NCI-H460 (cell line): ENCODE results near the gene TENM3. TPM values are rescaled to one million over a fixed set of nuclear protein-coding genes. Genes with fewer than 3 reads are reported as not detected.

Experiments
- DNase-seq: peaks from one replicate; pipeline ENCODE4 v3.0.0-alpha.2; 2016; ENCODE audit warnings: low read depth; ENCODE audit errors: extremely low read depth
- total RNA-seq: library from RNA; depleted of rRNA; stranded (reverse); fragments of >200 nt; shearing (Covaris generic); gene quantifications from 2 replicates; pipeline ENCODE4 v1.2.3, GENCODE V29; 2014

The TENM3 gene
- total RNA-seq, 1 experiment from 2014 or later, result 13.8 TPM

- DNase-seq, result no peak
Observed at GRCh38 chr4:182593864-182594263, 350.7 kb downstream of the TENM3 start.

GRCh38 chr4:182600093-182600492 lies 356.9 kb downstream of the TENM3 start:
- DNase-seq, result no peak

GRCh38 chr4:182600856-182601255 lies 357.7 kb downstream of the TENM3 start:
- no peak for DNase-seq

GRCh38 chr4:182604161-182604622 lies 361.0 kb downstream of the TENM3 start:
- DNase-seq, result no peak

- no peak for DNase-seq
Observed at GRCh38 chr4:182604953-182605352, 361.8 kb downstream of the TENM3 start.

GRCh38 chr4:182608525-182608924 lies 365.3 kb downstream of the TENM3 start:
- DNase-seq, result no peak

GRCh38 chr4:182616476-182616875 lies 373.3 kb downstream of the TENM3 start:
- no peak for DNase-seq

- no peak for DNase-seq
Observed at GRCh38 chr4:182619660-182620059, 376.5 kb downstream of the TENM3 start.

GRCh38 chr4:182620111-182620980 lies 377.1 kb downstream of the TENM3 start:
- no peak for DNase-seq

- DNase-seq, result no peak
Observed at GRCh38 chr4:182624281-182624680, 381.1 kb downstream of the TENM3 start.

GRCh38 chr4:182625193-182625592 lies 382.0 kb downstream of the TENM3 start:
- no peak for DNase-seq

- DNase-seq, result no peak
Observed at GRCh38 chr4:182627996-182628395, 384.8 kb downstream of the TENM3 start.

GRCh38 chr4:182628544-182628943 lies 385.3 kb downstream of the TENM3 start:
- DNase-seq, result no peak

- DNase-seq, result no peak
Observed at GRCh38 chr4:182629096-182629495, 385.9 kb downstream of the TENM3 start.

- no peak for DNase-seq
Observed at GRCh38 chr4:182640491-182640890, 397.3 kb downstream of the TENM3 start.

- no peak for DNase-seq
Observed at GRCh38 chr4:182640932-182641331, 397.7 kb downstream of the TENM3 start.

- no peak for DNase-seq
Observed at GRCh38 chr4:182642831-182643230, 399.6 kb downstream of the TENM3 start.

GRCh38 chr4:182643801-182644682 lies 400.8 kb downstream of the TENM3 start:
- DNase-seq, result no peak

- DNase-seq, result no peak
Observed at GRCh38 chr4:182644683-182645050, 401.5 kb downstream of the TENM3 start.

GRCh38 chr4:182645511-182645910 lies 402.3 kb downstream of the TENM3 start:
- no peak for DNase-seq

- no peak for DNase-seq
Observed at GRCh38 chr4:182647646-182648300, 404.6 kb downstream of the TENM3 start.
